DOHH2 (cell line): ENCODE results near the gene OXSR1.
"Not testable (repeated sequence)": the region's sequence is repeated elsewhere in the genome, so short reads cannot be mapped to it uniquely, and the experiment has no call there.

Experiments
- H3F3A ChIP-seq: fragments of 200-600 bp; sonication (generic), shearing (Covaris generic); 2 replicates; pipeline ENCODE4 v1.6.0; 2016; ENCODE audit warnings: antibody characterized with exemption, mild to moderate bottlenecking; ENCODE audit not compliant: control insufficient read depth, insufficient read depth
- H3K27ac ChIP-seq: fragments of 200-600 bp; sonication (generic); 2 replicates; pipeline ENCODE4 v1.5.1; 2014; ENCODE audit warnings: low read depth, mild to moderate bottlenecking, low read length, moderate library complexity
- H3K27me3 ChIP-seq: fragments of 200-600 bp; sonication (generic); 2 replicates; pipeline ENCODE4 v1.6.1; 2014; ENCODE audit warnings: mild to moderate bottlenecking, low read length, mixed read lengths; ENCODE audit not compliant: control insufficient read depth
- H3K36me3 ChIP-seq: fragments of 200-600 bp; sonication (generic); 2 replicates; pipeline ENCODE4 v1.6.1; 2014; ENCODE audit warnings: mild to moderate bottlenecking, low read length, moderate library complexity, mixed read lengths; ENCODE audit not compliant: control insufficient read depth
- H3K4me1 ChIP-seq: fragments of 200-600 bp; sonication (generic); 2 replicates; pipeline ENCODE4 v1.6.1; 2014; ENCODE audit warnings: mild to moderate bottlenecking, low read length, mixed read lengths; ENCODE audit not compliant: control insufficient read depth
- H3K4me2 ChIP-seq: fragments of 200-600 bp; sonication (generic); 2 replicates; pipeline ENCODE4 v1.6.0; 2014; ENCODE audit warnings: mild to moderate bottlenecking, low read length, moderate library complexity
- H3K4me3 ChIP-seq: fragments of 200-600 bp; sonication (generic); 2 replicates; pipeline ENCODE4 v1.5.1; 2014; ENCODE audit warnings: mild to moderate bottlenecking, low read length, mixed read lengths
- H3K79me2 ChIP-seq: fragments of 200-600 bp; sonication (generic); 2 replicates; pipeline ENCODE4 v1.6.1; 2014; ENCODE audit warnings: mild to moderate bottlenecking, low read length, mixed read lengths; ENCODE audit not compliant: control insufficient read depth
- H3K9me2 ChIP-seq: fragments of 200-600 bp; sonication (generic); replicated peaks from 2 replicates; pipeline ENCODE4 v1.6.1; 2014; ENCODE audit warnings: mild to moderate bottlenecking, low read length, mixed read lengths; ENCODE audit not compliant: control insufficient read depth
- H3K9me3 ChIP-seq: fragments of 200-600 bp; sonication (generic); 2 replicates; pipeline ENCODE4 v1.6.1; 2014; ENCODE audit warnings: antibody characterized with exemption, low read length, mixed read lengths; ENCODE audit not compliant: control insufficient read depth, insufficient read depth
- H4K20me1 ChIP-seq: fragments of 200-600 bp; sonication (generic); 2 replicates; pipeline ENCODE4 v1.6.0; 2014; ENCODE audit warnings: low read depth, mild to moderate bottlenecking, antibody characterized with exemption, low read length, moderate library complexity; ENCODE audit not compliant: control insufficient read depth, insufficient read depth
- EZH2phosphoT487 ChIP-seq: fragments of 200-600 bp; sonication (generic); IDR thresholded peaks from 2 replicates; pipeline ENCODE4 v1.6.1; 2017; ENCODE audit warnings: borderline replicate concordance, mild to moderate bottlenecking, antibody characterized with exemption, low read length, moderate library complexity, mixed read lengths
- TF ChIP-seq, protein P1 (sequence below): fragments of 200-600 bp; sonication (generic); IDR thresholded peaks from one replicate; pipeline ENCODE4 v1.5.1; 2014; ENCODE audit warnings: antibody characterized with exemption, mild to moderate bottlenecking, low read depth, low read length; ENCODE audit not compliant: poor library complexity, severe bottlenecking

The OXSR1 gene

GRCh38 chr3:38235466-38235865 lies 70.1 kb downstream of the OXSR1 start:
- no peaks in the 10 kb centered on the region for H3K4me1 ChIP-seq
- no peaks in the 10 kb centered on the region for H3K79me2 ChIP-seq
- no peaks in the 10 kb centered on the region for H3K9me3 ChIP-seq
- no peak overlapping the region for H3K4me2 ChIP-seq
- H3K36me3 ChIP-seq = peaks cover 58% of the 10 kb centered on the region
- TF ChIP-seq, protein P1, sequence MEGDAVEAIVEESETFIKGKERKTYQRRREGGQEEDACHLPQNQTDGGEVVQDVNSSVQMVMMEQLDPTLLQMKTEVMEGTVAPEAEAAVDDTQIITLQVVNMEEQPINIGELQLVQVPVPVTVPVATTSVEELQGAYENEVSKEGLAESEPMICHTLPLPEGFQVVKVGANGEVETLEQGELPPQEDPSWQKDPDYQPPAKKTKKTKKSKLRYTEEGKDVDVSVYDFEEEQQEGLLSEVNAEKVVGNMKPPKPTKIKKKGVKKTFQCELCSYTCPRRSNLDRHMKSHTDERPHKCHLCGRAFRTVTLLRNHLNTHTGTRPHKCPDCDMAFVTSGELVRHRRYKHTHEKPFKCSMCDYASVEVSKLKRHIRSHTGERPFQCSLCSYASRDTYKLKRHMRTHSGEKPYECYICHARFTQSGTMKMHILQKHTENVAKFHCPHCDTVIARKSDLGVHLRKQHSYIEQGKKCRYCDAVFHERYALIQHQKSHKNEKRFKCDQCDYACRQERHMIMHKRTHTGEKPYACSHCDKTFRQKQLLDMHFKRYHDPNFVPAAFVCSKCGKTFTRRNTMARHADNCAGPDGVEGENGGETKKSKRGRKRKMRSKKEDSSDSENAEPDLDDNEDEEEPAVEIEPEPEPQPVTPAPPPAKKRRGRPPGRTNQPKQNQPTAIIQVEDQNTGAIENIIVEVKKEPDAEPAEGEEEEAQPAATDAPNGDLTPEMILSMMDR = no peak
- no peak for TF ChIP-seq EZH2phosphoT487
- no peaks in the 10 kb centered on the region for H4K20me1 ChIP-seq
- H3K9me2 ChIP-seq = no peaks in the 10 kb centered on the region
- no peaks in the 10 kb centered on the region for H3K27me3 ChIP-seq
- H3F3A ChIP-seq = no peaks in the 10 kb centered on the region
- H3K4me3 ChIP-seq = no peak overlapping the region
- H3K27ac ChIP-seq = no peak overlapping the region

DNA sequence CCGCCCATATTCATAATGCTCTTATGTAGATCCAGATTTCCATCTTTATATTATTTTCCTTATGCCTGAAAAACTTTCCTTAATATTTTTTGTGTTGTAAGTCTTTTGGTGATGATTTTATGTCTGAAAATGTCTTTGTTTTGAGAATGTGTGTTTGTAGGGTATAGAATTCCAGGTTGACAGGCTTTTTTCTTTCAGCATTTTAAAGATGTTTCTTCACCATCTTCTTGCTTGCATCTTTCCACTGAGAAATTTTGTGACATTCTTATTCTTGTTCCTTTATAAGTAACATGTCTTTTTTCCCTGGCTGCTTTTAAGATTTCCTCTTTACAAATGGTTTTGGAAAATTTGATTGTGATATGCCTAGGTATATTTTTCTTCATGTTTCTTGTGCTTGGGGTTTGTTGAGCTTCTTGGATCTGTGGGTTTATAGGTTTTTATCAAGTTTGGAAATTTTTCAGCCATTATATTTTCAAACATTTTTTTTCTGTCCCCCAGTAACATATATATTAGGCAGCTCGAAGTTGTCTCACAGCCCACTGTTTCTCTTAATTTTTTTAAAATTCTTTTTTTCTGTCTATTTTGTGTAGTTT lies 73.2 kb downstream of the OXSR1 start:
- no peaks in the 10 kb centered on the region for H3K9me2 ChIP-seq
- no peak overlapping the region for H3K27ac ChIP-seq
- no peaks in the 10 kb centered on the region for H3K79me2 ChIP-seq
- peaks cover 51% of the 10 kb centered on the region for H3K36me3 ChIP-seq
- no peaks in the 10 kb centered on the region for H3F3A ChIP-seq
- no peak overlapping the region for H3K4me2 ChIP-seq
- H4K20me1 ChIP-seq = no peaks in the 10 kb centered on the region
- TF ChIP-seq, protein P1 = no peak
- no peak for TF ChIP-seq EZH2phosphoT487
- H3K4me3 ChIP-seq = no peak overlapping the region
- no peaks in the 10 kb centered on the region for H3K27me3 ChIP-seq
- H3K9me3 ChIP-seq = no peaks in the 10 kb centered on the region
- no peaks in the 10 kb centered on the region for H3K4me1 ChIP-seq

- H3K4me3 ChIP-seq, H3K9me2 ChIP-seq, H3F3A ChIP-seq, H3K79me2 ChIP-seq, H3K27ac ChIP-seq, H3K9me3 ChIP-seq, H4K20me1 ChIP-seq, H3K27me3 ChIP-seq, H3K4me2 ChIP-seq, H3K4me1 ChIP-seq: not testable (repeated sequence)
- peaks cover 52% of the 10 kb centered on the region for H3K36me3 ChIP-seq
Observed at GRCh38 chr3:38242812-38243211, 77.5 kb downstream of the OXSR1 start.

DNA sequence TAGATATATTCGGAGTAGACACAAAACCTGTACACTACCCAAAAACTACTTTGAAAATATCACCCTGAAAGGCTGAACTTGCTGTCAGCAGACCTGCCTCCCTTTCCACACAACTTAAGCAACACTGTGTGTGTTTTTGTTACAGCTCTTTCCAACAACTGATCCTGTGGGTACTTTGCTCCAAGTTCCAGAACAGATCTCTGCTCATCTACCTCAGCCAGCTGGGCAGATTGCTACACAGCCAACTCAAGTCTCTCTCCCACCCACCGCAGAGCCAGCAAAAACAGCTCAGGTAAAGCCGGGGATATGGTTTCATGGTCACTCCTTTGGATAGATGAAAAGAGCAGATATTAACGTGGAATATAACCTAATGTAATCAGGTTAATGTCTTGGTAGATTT lies 80.6 kb downstream of the OXSR1 start:
- Histone ChIP-seq H3K4me1 (no peaks in the 10 kb centered on the region), H3K27me3 (no peaks in the 10 kb centered on the region), H3K9me3 (no peaks in the 10 kb centered on the region), H3K79me2 (no peaks in the 10 kb centered on the region), H3K27ac (no peak overlapping the region), H3K4me3 (no peak overlapping the region), H3K9me2 (no peaks in the 10 kb centered on the region), H3K36me3 (peaks cover 58% of the 10 kb centered on the region), H4K20me1 (no peaks in the 10 kb centered on the region), H3F3A (no peaks in the 10 kb centered on the region), H3K4me2 (no peak overlapping the region)
- TF ChIP-seq, protein P1 = no peak
- no peak for TF ChIP-seq EZH2phosphoT487
